ENCODE measurements around the gene CTBP2. TPM values are rescaled to one million over a fixed set of nuclear protein-coding genes. Genes with fewer than 3 reads are reported as not detected.

CTBP2 gene
- total RNA-seq, 1 donor from 2014 or later, result 55.2 TPM

DNA sequence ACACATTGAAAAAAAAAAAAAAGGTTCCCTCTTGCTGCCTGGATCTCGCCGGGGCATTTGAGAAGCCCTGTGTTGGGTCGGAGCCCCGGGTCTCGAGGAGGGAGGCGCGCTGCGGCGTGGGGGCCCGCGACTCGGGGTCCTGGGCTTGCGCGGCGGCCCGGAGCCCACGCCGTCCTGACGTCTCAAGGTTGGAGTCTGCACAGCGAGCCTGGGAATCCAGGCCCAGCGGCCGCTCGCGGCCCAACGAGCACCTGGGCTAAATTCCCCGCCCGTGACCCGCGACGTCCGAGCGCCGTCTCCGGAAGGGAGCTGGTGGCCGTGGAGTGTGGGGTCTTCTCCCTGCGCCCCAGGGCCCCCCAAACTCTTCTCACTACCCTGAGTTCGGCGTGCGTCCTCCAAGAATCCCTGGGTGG is 1.4 kb upstream of the CTBP2 start:
- H3K36me3 Mint-ChIP-seq, result no peaks in the 10 kb centered on the region
- Histone ChIP-seq H3K36me3 (no peaks in the 10 kb centered on the region), H2AFZ (replicated peaks) (peak overlapping the region; percentile 88), H3K79me2 (ENCODE audit: low read depth) (peaks cover 32% of the 10 kb centered on the region), H3K4me2 (peak overlapping the region; percentile 86), H3K27ac (peak overlapping the region; percentile 99), H3K9me3 (ENCODE audit: low read depth) (no peaks in the 10 kb centered on the region), H3K9ac (peak overlapping the region; percentile 56), H3K27me3 (no peaks in the 10 kb centered on the region), H3K4me3 (peak overlapping the region; percentile 93), H3K4me1 (peaks cover 24% of the 10 kb centered on the region), H4K20me1 (ENCODE audit: low read depth) (peaks cover 22% of the 10 kb centered on the region), H3F3A (ENCODE audit: low read depth) (peaks cover 39% of the 10 kb centered on the region)
- TF ChIP-seq EZH2phosphoT487 (IDR thresholded peaks at IDR 0.05), result no peak
- peak; percentile 51 for TF ChIP-seq EZH2 (IDR thresholded peaks at IDR 0.05)
- H3K9me3 Mint-ChIP-seq, result no peaks in the 10 kb centered on the region
- peak overlapping the region; percentile 84 for H3K4me3 Mint-ChIP-seq
- no peak for DNase-seq (ENCODE audit: low spot score)
- H3K27me3 Mint-ChIP-seq (ENCODE audit: insufficient read depth, low read depth), result peaks cover 4% of the 10 kb centered on the region
- H3K27ac Mint-ChIP-seq, result no peak overlapping the region
- H3K4me1 Mint-ChIP-seq, result peaks cover 23% of the 10 kb centered on the region

GRCh38 chr10:125160856-125161706 is 718 bp upstream of the CTBP2 start:
- peak; percentile 97 for DNase-seq (ENCODE audit: low spot score)
- peak overlapping the region; percentile 99 for H3K27ac ChIP-seq
- peak overlapping the region; percentile 88 for H2AFZ ChIP-seq (replicated peaks)
- no peaks in the 10 kb centered on the region for H3K9me3 Mint-ChIP-seq
- H3K79me2 ChIP-seq (ENCODE audit: low read depth), result peaks cover 38% of the 10 kb centered on the region
- H3K36me3 ChIP-seq, result no peaks in the 10 kb centered on the region
- H4K20me1 ChIP-seq (ENCODE audit: low read depth), result peaks cover 28% of the 10 kb centered on the region
- peak overlapping the region; percentile 87 for H3K4me3 Mint-ChIP-seq
- H3K27me3 ChIP-seq, result no peaks in the 10 kb centered on the region
- H3K4me3 ChIP-seq, result peak overlapping the region; percentile 93
- TF ChIP-seq EZH2phosphoT487 (IDR thresholded peaks at IDR 0.05) (no peak), EZH2 (IDR thresholded peaks at IDR 0.05) (no peak)
- TF ChIP-seq, protein P1, sequence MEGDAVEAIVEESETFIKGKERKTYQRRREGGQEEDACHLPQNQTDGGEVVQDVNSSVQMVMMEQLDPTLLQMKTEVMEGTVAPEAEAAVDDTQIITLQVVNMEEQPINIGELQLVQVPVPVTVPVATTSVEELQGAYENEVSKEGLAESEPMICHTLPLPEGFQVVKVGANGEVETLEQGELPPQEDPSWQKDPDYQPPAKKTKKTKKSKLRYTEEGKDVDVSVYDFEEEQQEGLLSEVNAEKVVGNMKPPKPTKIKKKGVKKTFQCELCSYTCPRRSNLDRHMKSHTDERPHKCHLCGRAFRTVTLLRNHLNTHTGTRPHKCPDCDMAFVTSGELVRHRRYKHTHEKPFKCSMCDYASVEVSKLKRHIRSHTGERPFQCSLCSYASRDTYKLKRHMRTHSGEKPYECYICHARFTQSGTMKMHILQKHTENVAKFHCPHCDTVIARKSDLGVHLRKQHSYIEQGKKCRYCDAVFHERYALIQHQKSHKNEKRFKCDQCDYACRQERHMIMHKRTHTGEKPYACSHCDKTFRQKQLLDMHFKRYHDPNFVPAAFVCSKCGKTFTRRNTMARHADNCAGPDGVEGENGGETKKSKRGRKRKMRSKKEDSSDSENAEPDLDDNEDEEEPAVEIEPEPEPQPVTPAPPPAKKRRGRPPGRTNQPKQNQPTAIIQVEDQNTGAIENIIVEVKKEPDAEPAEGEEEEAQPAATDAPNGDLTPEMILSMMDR (IDR thresholded peaks at IDR 0.05), result peak; percentile 65
- H3K9me3 ChIP-seq (ENCODE audit: low read depth), result no peaks in the 10 kb centered on the region
- H3K4me1 Mint-ChIP-seq, result peaks cover 30% of the 10 kb centered on the region
- peaks cover 30% of the 10 kb centered on the region for H3K4me1 ChIP-seq
- H3F3A ChIP-seq (ENCODE audit: low read depth), result peaks cover 45% of the 10 kb centered on the region
- peak overlapping the region; percentile 85 for H3K9ac ChIP-seq
- no peaks in the 10 kb centered on the region for H3K36me3 Mint-ChIP-seq
- H3K27ac Mint-ChIP-seq, result no peak overlapping the region
- H3K27me3 Mint-ChIP-seq (ENCODE audit: insufficient read depth, low read depth), result peaks cover 4% of the 10 kb centered on the region
- H3K4me2 ChIP-seq, result peak overlapping the region; percentile 86

DNA sequence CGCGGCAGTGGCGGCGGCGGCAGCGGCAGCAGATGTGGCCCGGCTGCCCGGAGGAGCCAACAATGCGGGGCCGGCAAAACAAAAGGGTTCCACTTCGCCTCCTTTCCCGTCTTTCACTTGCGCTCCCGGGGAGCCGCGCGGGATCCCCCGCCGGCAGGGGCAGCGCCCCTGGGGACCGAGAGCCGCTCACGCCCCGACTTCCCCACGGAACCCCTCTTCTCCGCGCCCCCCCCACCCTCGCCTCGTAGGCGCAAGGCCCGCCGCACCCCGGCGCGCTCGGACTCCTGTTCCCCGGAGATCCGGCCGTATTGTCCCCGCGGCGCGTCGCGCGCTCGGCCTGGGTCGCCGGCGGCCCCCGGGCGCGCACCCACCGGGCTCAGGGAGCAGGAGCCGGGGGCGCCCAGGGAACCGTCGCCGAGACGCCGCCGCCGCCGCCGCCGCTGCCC is 854 bp downstream of the CTBP2 start:
- peaks cover 44% of the 10 kb centered on the region for H4K20me1 ChIP-seq (ENCODE audit: low read depth)
- Mint-ChIP-seq H3K27me3 (ENCODE audit: insufficient read depth, low read depth) (peaks cover 4% of the 10 kb centered on the region), H3K36me3 (no peaks in the 10 kb centered on the region), H3K27ac (no peak overlapping the region), H3K4me3 (peak overlapping the region; percentile 90), H3K9me3 (no peaks in the 10 kb centered on the region), H3K4me1 (peaks cover 45% of the 10 kb centered on the region)
- peak overlapping the region; percentile 99 for H3K27ac ChIP-seq
- no peaks in the 10 kb centered on the region for H3K27me3 ChIP-seq
- peaks cover 46% of the 10 kb centered on the region for H3K4me1 ChIP-seq
- no peaks in the 10 kb centered on the region for H3K9me3 ChIP-seq (ENCODE audit: low read depth)
- peak overlapping the region; percentile 86 for H3K4me2 ChIP-seq
- H3F3A ChIP-seq (ENCODE audit: low read depth), result peaks cover 61% of the 10 kb centered on the region
- H2AFZ ChIP-seq (replicated peaks), result no peak overlapping the region
- H3K36me3 ChIP-seq, result no peaks in the 10 kb centered on the region
- TF ChIP-seq EZH2 (IDR thresholded peaks at IDR 0.05) (no peak), EZH2phosphoT487 (IDR thresholded peaks at IDR 0.05) (no peak)
- TF ChIP-seq, protein P1 (IDR thresholded peaks at IDR 0.05), result no peak
- peak overlapping the region; percentile 93 for H3K4me3 ChIP-seq
- peak overlapping the region; percentile 81 for H3K9ac ChIP-seq
- H3K79me2 ChIP-seq (ENCODE audit: low read depth), result peaks cover 54% of the 10 kb centered on the region
- DNase-seq (ENCODE audit: low spot score), result peak; percentile 71

Measured in neural progenitor cell (in vitro differentiated cells).